ENCODE results near the gene FBXL17. TPM values are rescaled to one million over a fixed set of nuclear protein-coding genes. Genes with fewer than 3 reads are reported as not detected.

The FBXL17 gene
- total RNA-seq, 1 donor from 2014 or later = 17.1 TPM

DNA sequence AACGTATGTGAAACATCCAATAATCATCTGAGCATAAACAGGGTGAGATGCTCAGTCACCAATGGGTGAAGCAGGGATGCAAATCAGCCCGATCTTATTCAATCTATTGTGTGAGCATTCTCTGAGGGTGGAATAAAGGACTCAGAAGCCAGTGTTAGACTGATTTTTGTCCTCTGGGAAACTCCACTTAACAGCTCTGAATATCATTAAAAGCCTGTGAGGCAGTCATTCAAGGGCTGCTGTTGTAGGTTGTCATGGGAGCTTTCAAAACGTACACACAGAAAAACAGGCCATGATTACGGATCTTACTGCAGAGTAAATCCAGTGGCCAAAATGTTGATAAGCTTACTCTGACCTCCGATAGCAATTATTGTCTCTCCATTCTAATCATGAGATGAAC is 444.7 kb downstream of the FBXL17 start:
- Histone ChIP-seq H3K4me3 (no peak overlapping the region), H3K4me1 (no peaks in the 10 kb centered on the region), H3K36me3 (no peaks in the 10 kb centered on the region), H3K27me3 (ENCODE audit: low read depth) (no peaks in the 10 kb centered on the region), H3K27ac (no peak overlapping the region), H3K9me3 (no peaks in the 10 kb centered on the region)
- intact Hi-C loops (cut with DNase I) = no loop called here
- DNase-seq = no peak
- no peak for ATAC-seq
- TF ChIP-seq, protein P1, sequence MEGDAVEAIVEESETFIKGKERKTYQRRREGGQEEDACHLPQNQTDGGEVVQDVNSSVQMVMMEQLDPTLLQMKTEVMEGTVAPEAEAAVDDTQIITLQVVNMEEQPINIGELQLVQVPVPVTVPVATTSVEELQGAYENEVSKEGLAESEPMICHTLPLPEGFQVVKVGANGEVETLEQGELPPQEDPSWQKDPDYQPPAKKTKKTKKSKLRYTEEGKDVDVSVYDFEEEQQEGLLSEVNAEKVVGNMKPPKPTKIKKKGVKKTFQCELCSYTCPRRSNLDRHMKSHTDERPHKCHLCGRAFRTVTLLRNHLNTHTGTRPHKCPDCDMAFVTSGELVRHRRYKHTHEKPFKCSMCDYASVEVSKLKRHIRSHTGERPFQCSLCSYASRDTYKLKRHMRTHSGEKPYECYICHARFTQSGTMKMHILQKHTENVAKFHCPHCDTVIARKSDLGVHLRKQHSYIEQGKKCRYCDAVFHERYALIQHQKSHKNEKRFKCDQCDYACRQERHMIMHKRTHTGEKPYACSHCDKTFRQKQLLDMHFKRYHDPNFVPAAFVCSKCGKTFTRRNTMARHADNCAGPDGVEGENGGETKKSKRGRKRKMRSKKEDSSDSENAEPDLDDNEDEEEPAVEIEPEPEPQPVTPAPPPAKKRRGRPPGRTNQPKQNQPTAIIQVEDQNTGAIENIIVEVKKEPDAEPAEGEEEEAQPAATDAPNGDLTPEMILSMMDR (IDR thresholded peaks at IDR 0.05) = no peak

DNA sequence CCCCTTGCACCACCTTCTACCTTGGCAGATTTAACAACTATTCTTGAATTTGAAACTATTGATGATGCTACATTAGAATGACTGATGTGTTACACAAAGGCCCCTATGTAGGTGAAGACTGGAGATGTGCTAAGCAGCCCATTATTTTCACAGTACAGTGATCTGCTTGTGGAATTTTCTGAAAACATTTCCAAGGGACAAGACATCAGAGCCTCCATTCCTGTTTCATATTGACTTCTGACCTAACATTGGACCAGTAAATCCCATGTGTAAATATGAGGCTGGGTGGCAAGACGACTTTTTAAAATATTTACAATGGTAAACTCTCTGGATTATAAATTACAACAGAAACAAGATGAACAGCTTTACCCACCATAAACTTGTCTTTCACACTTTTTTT is 445.4 kb downstream of the FBXL17 start:
- intact Hi-C loops (cut with DNase I) = no loop called here
- H3K9me3 ChIP-seq = no peaks in the 10 kb centered on the region
- no peak overlapping the region for H3K4me3 ChIP-seq
- DNase-seq = no peak
- H3K4me1 ChIP-seq = no peaks in the 10 kb centered on the region
- TF ChIP-seq, protein P1 (IDR thresholded peaks at IDR 0.05) = no peak
- H3K36me3 ChIP-seq = no peaks in the 10 kb centered on the region
- no peaks in the 10 kb centered on the region for H3K27me3 ChIP-seq (ENCODE audit: low read depth)
- no peak for ATAC-seq
- no peak overlapping the region for H3K27ac ChIP-seq

DNA sequence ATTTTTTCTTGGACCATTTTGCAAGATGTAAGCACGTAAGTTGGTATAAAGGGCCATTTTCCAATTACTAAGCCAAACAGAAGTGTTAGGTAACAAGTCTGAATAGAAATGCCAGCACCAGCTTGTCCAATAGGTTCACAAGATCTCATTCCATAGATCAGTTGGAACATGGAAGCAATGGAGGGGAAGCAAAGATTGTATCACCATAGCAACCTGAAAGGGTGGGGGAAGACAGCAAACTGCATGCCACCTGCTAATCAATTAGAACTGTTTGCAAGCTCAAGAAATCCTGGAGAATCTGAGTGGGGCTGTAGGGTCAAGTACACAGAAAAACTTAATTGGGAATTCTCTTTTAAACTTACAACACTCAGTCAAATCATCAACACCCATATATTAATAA is 446.3 kb downstream of the FBXL17 start:
- ATAC-seq (no peak), DNase-seq (no peak)
- H3K27ac ChIP-seq = no peak overlapping the region
- H3K36me3 ChIP-seq = no peaks in the 10 kb centered on the region
- TF ChIP-seq, protein P1 (IDR thresholded peaks at IDR 0.05) = no peak
- no peak overlapping the region for H3K4me3 ChIP-seq
- no peaks in the 10 kb centered on the region for H3K4me1 ChIP-seq
- H3K9me3 ChIP-seq = no peaks in the 10 kb centered on the region
- H3K27me3 ChIP-seq (ENCODE audit: low read depth) = no peaks in the 10 kb centered on the region
- intact Hi-C loops (cut with DNase I) = no loop called here

DNA sequence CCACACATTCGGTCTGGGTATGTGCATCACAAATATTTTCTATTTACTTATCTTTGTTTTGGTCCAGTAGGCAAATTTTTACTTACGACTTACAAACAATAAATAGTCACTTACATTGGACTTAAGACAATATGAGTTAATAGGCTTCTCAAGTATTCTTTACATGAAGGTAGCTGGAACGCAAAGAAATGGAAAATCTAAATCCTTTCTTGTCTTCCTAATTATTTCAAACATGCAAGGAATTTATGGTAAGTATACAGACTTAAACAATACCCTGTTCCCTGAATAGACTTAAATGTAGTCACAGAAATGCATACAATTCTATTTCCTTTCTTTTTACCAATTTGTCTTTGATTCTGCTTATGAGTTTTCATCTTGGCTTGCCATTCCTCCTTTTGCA is 448.6 kb downstream of the FBXL17 start:
- H3K27ac ChIP-seq = no peak overlapping the region
- no peaks in the 10 kb centered on the region for H3K4me1 ChIP-seq
- TF ChIP-seq, protein P1 (IDR thresholded peaks at IDR 0.05) = no peak
- intact Hi-C loops (cut with DNase I) = no loop called here
- no peaks in the 10 kb centered on the region for H3K9me3 ChIP-seq
- H3K27me3 ChIP-seq (ENCODE audit: low read depth) = no peaks in the 10 kb centered on the region
- ATAC-seq (no peak), DNase-seq (no peak)
- H3K36me3 ChIP-seq = no peaks in the 10 kb centered on the region
- H3K4me3 ChIP-seq = no peak overlapping the region

DNA sequence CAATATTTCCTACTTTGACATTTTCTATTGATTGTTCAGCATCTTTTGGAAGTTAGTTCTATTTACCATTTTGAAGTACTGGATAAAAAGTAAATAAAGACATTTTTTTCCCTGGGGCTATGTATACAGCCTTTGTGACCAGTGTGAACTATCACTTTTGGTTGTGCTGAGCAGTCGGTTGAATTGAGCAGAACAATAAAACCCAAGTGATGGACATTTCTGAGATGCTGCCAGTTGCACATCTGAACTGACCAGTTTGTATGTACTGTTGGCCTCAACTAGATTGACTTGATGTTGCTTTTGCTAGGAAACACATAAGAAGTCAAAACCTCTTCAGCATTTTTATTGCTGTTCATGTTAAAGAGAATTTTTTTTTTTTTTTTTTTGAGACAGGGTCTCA is 451.0 kb downstream of the FBXL17 start:
- ATAC-seq (no peak), DNase-seq (no peak)
- TF ChIP-seq, protein P1 (IDR thresholded peaks at IDR 0.05) = no peak
- Histone ChIP-seq H3K9me3 (no peaks in the 10 kb centered on the region), H3K27me3 (ENCODE audit: low read depth) (no peaks in the 10 kb centered on the region), H3K4me3 (no peak overlapping the region), H3K4me1 (no peaks in the 10 kb centered on the region), H3K36me3 (no peaks in the 10 kb centered on the region), H3K27ac (no peak overlapping the region)
- intact Hi-C loops (cut with DNase I) = no loop called here

DNA sequence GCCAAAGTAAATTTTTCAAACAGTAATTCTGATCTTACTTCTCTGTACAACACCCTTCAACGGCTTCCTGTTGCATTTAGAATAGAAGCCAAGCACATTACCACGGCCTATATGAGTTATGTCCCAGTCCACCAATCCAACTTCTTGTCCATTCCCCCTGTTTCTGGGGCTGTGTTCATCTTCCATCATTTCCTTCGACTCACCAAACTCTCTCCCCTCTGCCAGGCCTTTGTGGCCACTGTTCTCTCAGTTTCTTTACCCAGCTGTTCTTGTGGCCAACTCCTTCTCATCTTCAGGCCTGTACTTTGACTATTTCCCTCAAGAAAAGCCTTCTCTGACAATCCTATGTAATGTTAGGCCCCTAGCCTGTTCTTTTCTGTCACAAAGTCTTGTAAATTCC is 451.8 kb downstream of the FBXL17 start:
- DNase-seq (no peak), ATAC-seq (no peak)
- Histone ChIP-seq H3K36me3 (no peaks in the 10 kb centered on the region), H3K4me3 (no peak overlapping the region), H3K27me3 (ENCODE audit: low read depth) (no peaks in the 10 kb centered on the region), H3K4me1 (no peaks in the 10 kb centered on the region), H3K27ac (no peak overlapping the region), H3K9me3 (no peaks in the 10 kb centered on the region)
- intact Hi-C loops (cut with DNase I) = no loop called here
- TF ChIP-seq, protein P1 (IDR thresholded peaks at IDR 0.05) = no peak

Data from lower lobe of right lung (tissue), 2 donors.